Vein endothelial cell (primary cell): ENCODE data around the gene RPS10. TPM values are rescaled to one million over a fixed set of nuclear protein-coding genes. Genes with fewer than 3 reads are reported as not detected.

Source experiments
- total RNA-seq: library from RNA; depleted of rRNA; stranded (reverse); fragments of >200 nt; gene quantifications from 2 replicates; pipeline ENCODE4 v1.2.3, GENCODE V29; 2012

RPS10 gene
- total RNA-seq, result 2,319 and 2,796 TPM in 2 replicates

DNA sequence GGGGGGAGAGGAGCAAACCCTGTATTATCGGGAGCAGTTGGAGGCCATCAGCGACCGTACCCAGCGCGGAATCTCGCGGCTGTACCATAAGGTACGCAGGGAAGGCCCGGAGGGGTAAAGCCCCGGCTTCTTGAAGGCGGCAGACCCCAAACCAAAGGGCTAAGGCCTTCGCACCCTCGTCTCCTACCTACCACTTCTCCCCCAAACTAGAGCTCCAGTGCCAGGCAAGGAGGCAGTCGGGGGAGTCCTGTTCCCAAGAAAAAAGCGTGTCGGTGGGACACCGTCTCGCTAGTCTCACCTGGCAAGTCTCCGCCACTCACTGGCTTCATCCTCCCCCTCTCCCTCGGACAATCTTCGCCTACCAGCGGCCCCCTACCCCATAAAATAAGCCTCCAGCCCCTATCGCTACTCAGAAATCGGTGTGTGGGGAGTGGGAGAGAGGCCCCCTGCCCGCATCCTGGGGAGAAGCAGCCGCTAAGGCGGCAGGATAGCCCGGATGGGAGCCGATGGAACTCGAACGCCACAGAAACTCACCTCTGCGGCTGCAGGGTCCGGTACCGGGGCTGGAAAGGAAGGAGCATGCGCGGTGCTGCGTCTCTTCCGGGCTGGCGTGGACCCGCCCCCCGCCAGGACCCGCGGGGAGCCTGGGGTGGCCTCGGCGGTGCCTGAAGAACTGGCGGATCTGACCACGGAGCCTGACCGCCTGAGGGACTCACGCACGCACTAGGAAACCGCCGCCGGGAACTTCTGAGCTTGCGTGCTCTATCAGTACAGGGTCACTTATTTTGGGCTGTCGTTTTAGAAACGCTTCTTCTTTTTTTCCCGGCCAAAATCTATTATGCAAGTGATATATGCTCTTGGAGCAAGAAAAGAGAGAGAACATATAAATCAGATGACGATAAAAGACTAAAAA is at the start of gene RPS10:
Gene RPS10, minus strand, starts transcription at position 572 of the 913 bp plus-strand sequence. CDS start 848 bp downstream, outside the sequence.

DNA sequence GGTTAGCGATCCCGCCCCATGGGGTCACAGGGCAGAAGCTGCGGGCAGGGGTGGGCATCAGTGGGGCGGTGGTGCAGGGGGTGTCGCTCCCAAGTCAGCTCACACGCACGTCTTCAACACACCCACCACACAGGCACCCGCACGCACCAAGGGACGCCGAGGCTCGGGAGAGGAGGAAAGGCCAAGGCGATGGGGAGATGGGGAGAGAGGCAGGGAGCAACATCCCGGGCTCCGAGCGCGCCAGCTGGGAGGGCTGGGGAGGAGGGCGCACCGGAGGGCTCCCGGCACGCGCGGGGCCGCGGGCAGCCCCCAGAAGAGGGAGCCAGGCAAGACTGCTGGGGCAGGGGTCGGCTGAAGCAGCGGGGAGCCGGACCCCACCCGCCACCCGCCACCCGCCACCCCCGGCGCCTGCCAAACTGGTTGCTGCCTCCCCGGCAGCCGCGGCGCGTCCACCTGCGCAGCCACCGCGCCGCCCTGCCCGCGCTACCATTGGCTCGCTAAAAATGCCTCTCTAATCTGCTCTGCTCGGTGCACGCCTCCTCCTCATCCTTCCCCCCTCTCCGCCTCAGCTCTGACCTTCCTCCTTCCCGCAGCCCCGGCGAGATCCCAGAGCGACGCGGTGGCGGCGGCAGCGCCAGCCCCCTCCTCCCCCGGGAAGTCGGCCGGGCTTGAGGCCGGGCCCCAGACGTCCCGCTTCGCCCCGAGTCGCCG is 39.8 kb upstream of the RPS10 start, which contains the start of gene PACSIN1:
Gene PACSIN1, plus strand, starts transcription at position 546 of the 711 bp plus-strand sequence. CDS start 60,230 bp downstream, outside the sequence.

DNA sequence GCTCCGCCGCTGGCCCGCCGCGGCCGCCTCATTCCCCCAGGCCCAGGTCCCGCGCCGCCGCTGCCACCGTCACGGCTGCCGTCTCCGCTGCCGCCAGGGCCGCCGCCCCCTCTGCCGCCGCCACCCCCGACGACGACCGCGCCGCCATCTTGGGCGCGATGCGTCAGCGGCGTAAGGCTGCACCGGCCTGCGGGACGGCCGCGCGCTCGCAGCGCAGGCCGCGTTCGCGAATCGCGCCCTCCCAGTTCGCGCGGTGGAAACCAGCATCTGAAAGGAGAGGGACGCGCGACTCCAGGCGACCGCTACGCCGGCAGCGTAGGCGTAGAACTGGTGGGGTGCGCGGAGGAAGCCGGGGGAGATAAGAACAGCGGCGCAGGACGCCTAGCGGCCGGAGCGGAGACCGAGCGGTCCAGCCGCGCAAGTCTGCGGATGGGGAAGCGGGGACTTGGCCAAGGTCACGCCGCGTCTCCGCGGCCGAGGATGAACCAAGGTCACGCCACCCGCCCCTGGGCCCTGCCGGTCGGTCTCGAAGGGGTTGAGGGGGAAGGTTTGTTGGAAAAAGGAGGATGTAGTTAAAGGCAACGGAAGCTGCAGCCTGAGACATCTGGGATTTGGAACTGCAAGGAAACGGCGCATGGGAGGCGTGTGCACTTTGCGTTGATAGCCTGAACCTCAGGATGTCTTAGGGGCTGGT is 33.2 kb downstream of the RPS10 start, which contains the start of gene NUDT3:
Gene NUDT3, minus strand, starts transcription at position 173 of the 694 bp plus-strand sequence. CDS start 307 bp downstream, outside the sequence.

Other genes starting within 250 kb of the RPS10 start
- gene HMGA1, start 189.2 kb downstream of the RPS10 start, total RNA-seq, result 456 and 469 TPM in 2 replicates
- gene SMIM29, start 177.1 kb downstream of the RPS10 start, total RNA-seq, result 25.6 and 29.1 TPM in 2 replicates
- gene NUDT3, start 33.4 kb downstream of the RPS10 start, total RNA-seq, result 40.5 and 45.5 TPM in 2 replicates
- not detected in 2 replicates for gene PACSIN1, start 40.0 kb upstream of the RPS10 start, total RNA-seq
- not detected in 2 replicates for gene SPDEF, start 130.3 kb upstream of the RPS10 start, total RNA-seq